ENCODE measurements around the gene PATJ.

DNA sequence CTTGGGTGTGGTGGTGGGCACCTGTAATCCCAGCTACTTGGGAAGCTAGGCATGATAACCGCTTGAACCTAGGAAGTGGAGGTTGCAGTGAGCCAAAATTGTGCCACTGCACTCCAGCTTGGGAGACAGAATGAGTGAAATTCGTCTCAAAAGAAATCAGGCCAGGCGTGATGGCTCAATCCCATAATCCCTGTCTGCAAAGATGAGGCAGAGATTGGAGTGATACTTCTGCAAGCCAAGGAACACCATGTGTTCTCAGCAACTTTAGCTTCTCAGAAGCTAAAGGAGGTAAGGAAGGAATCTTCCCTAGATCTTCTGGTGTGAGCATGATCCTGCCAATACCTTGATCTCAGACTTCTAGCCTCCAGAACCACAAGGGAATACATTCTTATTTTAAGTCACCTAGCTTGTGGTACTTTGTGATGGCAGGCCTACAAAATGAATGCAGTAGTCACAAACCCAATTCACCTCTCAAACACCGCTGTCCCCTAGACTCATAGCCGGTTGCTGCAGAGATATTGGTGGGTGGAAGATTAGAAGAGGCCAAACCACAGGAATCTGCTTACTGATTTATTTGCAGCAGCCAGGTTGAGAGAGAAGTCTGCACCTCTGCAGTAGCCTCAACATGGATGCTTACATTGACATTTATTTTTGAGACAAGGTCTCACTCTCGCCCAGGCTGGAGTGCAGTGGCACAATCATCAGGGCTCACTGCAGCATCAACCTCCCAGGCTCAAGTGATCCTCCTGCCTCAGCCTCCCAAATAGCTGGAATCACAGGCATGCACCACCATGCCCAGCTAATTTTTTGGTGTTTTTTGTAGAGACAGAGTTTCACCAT, 471.0 kb downstream of the PATJ start:
- TF ChIP-seq TEAD4 (CRISPR knock-in tag; IDR thresholded peaks at IDR 0.05) (no peak), ZNF232 (CRISPR knock-in tag; IDR thresholded peaks at IDR 0.05) (0 out of 2 replicates have a peak, but pooled peaks have one; percentile 5), NFYB (CRISPR knock-in tag; conservative IDR thresholded peaks at IDR 0.05; ENCODE audit: low read depth) (no peak; the same call in 1 of the 2 replicates), CTCF (IDR thresholded peaks at IDR 0.05) (no peak), NFATC4 (CRISPR knock-in tag; IDR thresholded peaks at IDR 0.05) (peak; percentile 97), SMAD3 (CRISPR knock-in tag; IDR thresholded peaks at IDR 0.05; ENCODE audit: borderline replicate concordance) (no peak), ZNF512 (CRISPR knock-in tag; IDR thresholded peaks at IDR 0.05; ENCODE audit: borderline replicate concordance) (no peak), ZNF671 (CRISPR knock-in tag; IDR thresholded peaks at IDR 0.05) (peak; percentile 93), TEAD1 (CRISPR knock-in tag; IDR thresholded peaks at IDR 0.05) (peak; percentile 47), JUN (CRISPR knock-in tag; IDR thresholded peaks at IDR 0.05) (no peak), NR3C1 (CRISPR knock-in tag; conservative IDR thresholded peaks at IDR 0.05; ENCODE audit: low read depth) (no peak; the same call in 1 of the 2 replicates)
- TF ChIP-seq, protein P1, sequence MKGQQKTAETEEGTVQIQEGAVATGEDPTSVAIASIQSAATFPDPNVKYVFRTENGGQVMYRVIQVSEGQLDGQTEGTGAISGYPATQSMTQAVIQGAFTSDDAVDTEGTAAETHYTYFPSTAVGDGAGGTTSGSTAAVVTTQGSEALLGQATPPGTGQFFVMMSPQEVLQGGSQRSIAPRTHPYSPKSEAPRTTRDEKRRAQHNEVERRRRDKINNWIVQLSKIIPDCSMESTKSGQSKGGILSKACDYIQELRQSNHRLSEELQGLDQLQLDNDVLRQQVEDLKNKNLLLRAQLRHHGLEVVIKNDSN (CRISPR knock-in tag; IDR thresholded peaks at IDR 0.05): no peak

Data from WTC11 (cell line).